COR-L47 (cell line): ENCODE data around the gene ANK3.

Source experiments
- DNase-seq: peaks from one replicate; lab custom pipeline; 2025; lab: John Stamatoyannopoulos, UW

ANK3 gene

DNA sequence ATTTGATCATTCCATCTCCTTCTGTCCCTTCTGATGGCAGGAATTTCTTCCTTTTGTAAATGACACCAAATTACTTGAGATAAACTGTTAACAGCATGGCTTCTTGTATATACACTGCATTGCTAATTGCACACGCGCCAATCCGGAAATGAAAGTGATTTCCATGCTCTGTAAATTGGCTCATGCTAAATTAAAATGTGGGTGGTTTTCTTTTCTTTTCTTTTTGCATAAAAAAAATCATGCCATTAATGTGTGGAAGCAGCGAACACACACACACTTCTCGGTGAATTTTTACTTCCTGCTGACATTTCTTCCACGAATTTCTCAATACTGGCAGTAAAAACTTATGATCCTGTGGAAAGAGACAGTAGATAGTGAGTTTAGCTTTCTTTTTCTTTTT is 360.2 kb downstream of the ANK3 start:
- no peak for DNase-seq

DNA sequence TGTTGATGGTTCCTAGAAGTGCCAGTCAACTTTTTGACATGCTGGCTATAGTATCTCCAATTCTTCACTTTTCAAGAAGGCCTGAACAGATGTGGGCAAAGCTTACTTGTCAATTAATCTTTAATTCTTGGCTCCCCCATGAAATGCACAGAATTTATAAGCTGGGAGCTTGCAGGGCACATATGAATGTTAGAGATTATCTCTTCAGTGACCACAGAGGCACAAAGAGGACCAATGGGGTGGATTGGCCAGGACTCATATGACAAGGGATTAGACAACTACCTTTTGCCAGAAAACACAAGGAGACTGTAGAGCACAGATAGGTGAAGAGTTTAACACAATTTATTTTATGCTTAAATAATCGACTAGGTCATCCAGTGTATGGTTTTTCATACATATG is 361.6 kb downstream of the ANK3 start:
- DNase-seq: no peak

DNA sequence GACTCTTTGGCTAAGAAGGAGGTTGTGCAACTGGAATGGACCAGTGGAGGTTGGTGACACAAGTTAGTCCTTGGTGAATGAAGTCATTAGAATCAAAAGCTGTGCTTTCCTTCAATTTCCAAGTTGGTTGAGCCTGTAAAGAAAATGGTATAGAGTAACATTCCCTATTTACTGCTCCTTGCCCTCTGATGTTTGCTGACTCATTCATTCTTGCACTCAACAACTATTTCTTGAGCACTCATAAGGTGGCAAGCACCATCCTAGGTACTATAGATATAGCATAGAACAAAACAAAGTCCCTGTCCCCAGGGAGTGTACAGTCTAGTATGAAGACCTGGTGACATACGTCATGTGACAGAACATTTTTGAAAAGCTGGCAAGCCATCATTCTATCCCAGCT is 364.4 kb downstream of the ANK3 start:
- DNase-seq: no peak

DNA sequence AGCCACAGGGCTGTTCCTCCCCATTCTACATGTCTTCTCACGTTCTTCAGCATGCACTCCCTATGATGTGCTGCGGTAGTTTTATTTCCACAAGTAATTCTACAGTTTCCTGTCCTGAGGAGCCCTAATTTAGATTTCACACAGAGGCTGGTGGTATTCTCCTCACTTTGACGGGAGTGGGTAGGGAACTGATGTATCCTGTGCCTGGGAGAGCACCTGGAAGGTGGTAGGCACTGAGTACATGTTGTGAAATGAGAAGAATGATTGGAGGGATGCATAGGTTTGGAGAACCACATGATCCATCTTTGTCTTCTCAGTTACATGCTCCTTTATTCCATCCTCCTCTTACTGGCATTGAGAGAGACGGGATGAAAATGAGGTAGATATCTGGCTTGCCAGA is 365.2 kb downstream of the ANK3 start:
- no peak for DNase-seq

DNA sequence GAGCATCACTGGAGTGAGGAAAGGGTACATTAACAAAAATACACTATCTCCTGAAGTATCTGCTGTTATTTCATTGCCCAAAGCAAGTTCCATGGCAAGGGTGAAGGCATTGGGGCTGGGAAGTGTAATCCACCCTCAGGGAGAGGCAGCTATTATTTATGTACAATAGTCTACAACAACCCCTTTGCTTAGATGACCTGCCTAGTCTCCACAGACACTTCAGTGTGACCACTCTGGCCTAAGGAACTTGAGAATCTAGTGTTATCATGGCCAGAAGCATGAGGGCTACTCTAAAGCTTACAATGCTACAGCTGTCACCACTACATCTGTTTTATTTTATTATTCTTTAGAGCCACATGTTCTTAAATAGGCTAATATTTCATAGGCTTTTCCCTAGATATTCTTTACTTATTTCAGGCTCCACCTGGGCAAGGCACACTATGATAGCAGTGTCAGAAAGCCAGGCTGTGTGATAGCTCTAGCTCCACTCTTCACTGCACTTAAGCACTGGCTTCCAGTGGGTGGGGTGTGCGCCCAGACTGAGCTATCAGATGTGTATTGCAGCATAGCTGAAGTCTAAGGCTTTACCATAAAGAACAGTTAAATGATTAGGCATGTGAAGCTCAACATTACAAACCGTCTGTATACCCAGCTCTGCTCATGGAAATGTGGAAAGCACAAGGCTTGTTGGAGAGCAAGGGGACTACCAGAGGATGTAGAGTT is 366.4 kb downstream of the ANK3 start:
- no peak for DNase-seq

DNA sequence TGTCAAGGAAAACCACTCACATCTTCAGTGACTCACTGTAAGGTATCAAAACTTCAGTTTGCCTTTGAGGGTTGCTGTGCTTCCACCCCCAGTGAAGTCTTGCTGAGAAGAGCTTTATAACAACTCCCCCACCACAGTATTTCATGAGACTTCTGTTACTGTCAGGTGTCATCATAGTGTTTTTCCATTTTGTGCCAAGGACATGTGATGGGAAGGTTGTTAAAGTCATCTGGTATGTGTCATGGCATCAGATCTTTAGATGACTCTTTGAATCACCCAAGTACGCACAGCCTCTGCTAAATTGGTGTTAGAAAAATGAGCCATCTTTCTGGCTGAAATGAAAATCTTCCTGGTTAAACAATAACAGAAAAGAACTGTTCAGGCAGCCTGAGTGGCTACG is 368.3 kb downstream of the ANK3 start:
- no peak for DNase-seq

DNA sequence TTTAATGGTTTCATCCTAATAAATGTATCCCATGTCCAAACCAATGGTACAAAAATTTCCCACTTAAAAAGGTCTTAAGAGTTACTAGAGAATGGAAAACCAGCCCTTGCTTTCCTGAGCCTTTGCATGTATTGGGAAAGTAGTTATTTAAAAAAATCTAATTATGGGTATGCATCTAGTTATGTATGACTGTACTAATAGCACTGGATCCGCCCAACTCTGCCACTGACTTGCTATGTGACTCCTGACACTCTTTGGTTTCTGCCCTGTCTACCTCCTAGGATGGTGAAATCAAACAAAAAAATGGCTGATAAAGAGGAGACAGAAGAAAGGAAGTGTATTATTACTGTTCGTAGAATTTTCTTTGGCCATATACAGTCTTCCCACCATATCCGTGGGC is 372.9 kb downstream of the ANK3 start:
- no peak for DNase-seq

DNA sequence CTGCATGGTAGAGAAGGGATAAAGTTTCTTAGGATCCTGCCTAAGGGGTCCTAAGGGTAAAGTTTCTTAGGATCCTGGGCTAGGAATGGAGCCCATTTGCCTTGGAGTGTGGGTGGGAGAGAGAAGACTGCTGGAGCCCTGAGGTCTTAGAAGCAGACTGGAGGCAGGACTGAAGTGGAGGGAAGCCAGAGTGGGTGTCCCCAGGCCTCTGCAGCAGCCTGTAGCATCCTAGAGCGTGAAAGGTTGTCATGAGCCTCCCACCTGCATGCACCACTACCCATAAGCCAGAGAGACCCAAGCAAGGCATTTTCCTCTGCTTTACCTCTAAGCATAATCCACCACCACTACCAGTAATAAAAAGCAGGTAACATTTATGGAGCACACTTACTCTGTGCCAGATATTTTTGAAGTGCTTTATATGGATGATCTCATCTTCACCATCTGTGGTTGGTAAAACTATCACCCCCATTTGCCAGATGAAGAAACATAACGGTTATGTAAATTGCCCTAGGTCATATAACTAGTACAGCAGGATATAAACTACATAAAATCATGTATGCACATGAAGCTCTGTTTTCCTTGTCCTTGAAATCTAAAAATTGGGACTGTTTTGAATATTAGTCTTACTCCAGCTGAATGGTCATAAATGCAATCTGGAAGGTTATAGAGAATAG is 379.8 kb downstream of the ANK3 start:
- DNase-seq: no peak

DNA sequence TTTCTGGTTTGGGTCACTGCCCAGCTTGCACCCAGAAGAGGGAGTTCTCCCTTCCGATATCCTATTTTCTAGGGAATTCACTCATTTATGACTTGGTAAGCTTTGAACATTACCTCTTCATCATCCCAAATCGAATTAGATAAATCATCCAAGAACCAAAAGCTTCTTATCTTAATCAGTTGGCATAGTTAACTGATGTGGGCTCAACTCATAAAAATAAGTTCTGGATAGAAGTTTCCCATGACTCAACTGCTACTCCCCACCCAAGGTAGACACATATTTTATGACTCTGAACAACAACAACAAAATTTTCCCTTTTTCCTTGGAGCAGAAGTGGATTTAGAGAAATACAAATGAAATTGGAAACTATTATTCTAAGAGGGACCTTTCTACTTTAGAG is 380.4 kb downstream of the ANK3 start:
- DNase-seq: no peak

DNA sequence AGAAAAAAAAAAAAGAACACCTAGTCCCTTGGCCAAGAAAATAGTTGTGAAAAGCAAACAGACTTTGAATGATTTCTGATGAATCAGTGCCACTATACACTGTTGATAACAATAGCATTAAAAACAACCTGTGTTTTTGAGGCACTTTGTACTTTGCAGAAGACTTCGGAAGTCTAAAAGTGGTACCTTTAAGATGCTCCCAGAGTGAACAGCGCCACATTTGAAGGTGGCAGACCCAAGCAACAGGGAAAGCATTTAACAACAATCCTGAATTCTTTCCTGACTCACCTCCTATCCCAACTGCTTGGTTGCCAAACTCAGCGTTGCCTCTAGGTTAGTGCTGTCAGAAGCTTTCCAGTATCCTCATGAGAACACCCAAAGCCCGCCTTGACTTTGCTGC is 380.9 kb downstream of the ANK3 start:
- no peak for DNase-seq

DNA sequence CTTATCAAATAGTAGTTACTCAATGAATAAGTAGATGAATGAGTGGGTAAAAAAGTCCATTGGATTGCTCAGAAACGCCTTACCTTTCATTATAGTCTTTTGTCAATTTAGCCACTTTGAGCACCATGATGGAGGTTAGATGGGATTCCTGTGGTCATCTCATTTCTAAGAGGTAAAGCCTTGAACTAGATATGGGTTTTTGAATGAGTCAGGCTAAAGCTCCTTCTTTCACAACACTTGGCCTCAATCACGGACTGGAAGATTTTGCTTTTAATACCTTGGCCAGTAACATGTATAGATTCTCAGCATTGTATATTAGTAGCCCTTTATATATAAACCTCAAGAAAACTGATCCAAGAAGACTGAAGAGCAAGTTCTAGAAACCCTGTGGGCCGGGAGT is 383.6 kb downstream of the ANK3 start:
- no peak for DNase-seq

DNA sequence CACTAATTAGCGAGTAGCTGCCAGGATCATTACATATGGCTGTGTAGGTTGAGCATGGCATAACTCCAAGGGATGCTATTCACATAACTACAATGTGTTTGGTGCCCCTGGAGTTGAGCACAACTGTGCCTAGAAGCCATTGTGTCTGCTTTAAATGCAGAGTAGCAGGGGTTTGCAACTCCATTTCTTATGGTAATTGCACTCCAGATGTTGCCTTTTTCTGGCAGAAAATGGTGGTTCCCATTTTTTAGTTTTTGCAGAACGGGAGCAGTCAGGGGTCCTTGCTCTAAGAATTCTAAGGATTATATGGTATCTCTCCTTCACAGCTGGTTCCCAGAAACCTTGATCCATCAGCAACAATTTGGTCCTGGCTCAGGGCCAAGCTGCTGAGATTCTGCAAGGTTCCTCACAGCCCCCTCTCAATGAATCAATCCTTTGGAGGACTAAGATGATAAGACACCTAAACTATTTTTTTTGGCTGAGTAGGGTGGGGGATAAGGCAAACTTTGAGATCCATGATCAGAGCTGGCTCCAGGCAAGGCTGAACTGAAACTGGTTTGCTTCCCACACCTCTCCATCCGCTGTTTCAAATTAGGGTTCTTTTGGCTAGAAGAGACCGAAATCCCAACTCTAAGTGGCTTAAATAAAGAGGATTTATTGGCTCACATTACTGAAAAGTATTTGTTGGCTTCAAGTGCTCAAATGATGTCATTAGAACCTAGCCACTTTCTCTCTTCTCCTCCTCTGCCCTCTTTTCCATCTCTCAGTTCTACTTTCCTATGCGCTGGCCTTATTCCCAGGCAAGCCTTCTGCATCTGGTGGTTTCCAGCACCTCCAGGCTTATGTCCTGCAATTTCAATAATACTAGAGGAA is 385.8 kb downstream of the ANK3 start:
- peak; percentile 16 for DNase-seq

DNA sequence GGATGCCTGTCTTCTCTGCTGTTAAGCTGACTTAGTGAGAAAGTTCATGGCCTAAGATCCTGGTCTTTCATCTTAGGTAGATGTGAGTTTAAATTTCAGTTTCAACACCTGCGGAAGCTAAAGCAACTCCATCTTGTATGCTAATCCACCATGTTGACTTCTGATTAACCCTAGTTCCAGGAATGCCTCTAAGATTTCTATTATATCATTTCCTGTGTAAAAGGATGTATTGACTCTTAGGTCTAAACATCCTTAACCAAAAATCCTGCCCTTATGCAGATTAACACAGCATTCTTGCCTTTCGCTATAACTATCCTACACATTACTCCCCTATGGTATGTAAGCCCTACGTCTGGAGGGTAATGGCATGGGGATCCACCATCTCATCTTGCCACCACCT is 388.9 kb downstream of the ANK3 start:
- DNase-seq: no peak

DNA sequence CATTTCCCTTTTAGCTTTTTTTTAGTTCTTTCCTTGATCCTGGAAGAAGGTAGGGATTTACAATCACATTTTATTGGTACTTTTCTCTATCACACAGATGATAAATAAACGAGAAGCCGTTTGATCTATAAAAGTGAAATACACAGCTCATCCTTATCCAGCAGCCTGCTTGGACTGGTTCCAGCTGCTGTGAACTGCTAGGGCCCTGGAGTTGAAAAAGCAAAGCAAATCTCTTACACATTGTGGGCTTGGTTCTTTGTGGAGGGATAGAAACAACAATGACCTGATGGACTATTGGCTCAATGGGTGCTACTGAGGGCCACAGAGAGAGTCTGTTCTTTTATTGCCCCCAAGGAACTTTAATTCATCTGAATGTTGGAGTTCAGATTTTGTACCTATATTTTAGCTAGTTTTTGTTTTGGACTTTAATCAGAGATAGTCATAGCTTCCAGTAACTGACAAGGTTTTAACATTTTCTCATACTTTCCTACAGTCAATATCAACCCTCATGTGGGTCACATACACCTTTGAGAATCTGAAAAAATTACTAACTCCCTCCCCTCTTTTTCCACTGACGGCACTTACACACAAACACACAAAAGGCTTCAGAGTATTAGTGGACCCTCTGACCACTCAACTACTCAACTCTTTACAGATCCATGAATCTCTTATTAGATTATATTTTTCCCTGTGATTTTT is 391.7 kb downstream of the ANK3 start:
- DNase-seq: no peak

DNA sequence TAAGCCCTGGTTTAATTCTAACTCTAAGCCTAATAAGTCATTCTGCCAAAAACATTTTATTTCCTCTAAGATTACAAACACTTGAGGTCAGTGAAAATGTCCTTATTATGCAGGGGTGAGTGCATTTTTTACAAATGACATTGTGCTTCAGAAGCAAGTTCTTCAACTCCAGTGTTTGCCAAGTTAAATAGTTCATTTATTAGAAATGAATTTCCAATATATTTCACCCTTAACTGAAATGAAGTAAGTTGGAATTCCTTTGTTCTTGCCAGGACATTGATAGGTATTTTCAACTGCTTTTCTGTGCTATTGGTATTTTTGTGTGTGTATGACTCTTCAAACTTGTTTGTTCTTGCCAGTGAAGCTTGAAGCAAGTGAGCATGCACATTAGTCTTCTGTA is 393.8 kb downstream of the ANK3 start:
- DNase-seq: no peak

DNA sequence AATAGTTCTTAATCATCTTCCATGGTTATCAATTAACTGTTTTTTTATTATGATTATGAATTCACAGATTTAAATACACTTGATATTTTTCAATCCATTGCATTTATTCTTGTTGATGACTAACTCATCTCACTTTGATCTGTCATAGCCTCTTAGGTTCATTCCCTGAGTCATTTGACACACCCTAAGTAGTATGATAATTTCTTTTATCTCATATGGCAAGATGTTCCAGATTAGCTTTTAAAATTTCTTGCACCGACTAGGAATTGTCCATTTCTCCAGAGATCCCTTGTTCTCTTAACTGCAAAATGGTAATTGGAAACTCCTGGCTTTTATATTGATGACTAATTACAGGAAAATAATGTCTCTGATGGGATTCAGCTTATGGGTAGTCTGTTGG is 395.7 kb downstream of the ANK3 start:
- DNase-seq: no peak

DNA sequence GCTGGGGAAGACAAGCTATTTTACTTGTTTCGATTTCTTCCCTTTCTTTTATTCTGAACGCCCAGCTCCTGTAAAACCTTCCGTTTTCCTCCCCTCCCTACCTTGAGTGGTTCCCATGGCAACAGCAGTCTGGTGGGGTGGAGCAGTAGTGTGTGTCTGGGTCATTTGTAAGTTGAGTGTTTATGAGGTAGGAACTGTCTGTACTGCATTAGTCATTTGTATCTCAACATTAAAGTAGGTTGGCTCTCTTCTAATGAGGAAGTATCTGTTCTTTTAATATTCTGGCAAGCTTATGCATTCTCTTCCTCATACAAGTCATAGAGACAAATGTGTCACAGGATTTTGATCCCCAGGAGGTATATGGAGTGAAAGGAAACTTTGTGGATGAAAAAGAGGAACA is 398.0 kb downstream of the ANK3 start:
- peak; percentile 8 for DNase-seq

DNA sequence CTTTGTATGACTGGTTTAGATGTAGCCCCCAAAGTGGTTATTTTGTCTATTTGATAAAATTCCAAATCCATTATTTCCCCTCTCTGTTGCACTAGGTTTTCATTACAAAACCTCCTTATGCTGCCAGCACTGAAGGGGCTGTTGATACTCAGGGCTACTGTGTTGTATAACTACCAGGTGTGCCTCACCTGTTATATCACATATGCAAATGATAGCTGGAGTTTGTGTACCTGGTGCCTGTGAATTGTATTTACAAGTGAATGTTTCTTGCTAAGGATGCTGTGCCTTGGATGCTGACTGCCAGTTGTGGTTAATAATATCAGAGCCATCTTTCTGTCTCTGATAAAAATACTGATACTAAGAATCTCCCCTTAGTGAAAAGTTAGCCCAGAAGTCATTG is 398.6 kb downstream of the ANK3 start:
- no peak for DNase-seq

DNA sequence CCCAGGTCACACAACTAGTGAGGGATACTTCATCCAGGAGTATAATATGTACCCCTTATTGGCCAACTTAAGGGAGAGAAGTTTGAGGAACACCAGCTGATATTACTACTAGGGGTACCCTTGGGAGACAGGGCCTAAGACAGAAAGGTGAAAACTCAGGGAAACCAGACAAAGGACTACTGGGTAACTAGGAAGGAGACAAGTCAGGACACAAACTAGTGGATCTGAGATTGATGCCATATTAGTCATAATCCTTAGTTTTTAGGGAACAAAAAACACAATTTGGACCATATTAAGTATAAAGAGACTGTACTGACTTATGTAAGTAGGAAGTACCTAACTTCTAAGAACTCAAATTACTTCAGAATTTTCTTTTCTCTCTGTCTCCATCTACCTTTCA is 404.0 kb downstream of the ANK3 start:
- no peak for DNase-seq

DNA sequence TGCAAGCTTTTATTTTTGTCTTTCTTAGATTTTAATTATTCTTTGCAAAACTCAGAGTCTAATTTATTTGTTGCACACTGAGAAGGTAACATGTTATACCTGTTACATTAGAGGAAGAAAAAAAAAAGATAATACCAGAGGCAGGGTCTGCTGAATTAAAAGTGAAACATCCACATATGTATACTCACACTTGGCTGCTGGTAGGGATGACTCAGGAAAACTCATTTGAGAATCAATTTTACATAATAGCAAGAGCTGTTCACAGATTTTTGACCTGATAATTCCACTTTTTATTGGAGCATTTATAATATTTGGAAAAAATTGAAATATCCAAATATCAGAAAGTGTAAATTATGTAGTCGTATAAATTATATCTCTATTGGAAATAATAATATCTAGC is 405.3 kb downstream of the ANK3 start:
- no peak for DNase-seq

DNA sequence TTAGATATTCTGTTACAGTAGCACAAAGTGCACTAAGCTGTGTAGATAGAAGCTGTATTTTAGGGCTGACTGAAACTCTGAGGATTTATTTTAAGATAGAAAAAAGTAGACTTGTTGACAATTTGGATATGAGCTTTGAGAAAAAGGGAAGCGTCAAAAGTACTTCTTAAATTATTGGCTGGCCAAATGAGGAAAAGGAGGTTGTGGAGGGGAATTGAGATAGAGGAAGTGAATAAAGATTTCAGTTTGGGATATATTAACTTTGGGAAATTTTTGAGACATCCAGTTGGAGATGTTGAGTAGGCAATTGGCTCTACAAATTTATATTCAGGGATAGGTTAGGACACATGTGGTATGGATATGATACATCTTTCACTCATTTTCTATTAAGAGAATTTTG is 409.3 kb downstream of the ANK3 start:
- DNase-seq: no peak

DNA sequence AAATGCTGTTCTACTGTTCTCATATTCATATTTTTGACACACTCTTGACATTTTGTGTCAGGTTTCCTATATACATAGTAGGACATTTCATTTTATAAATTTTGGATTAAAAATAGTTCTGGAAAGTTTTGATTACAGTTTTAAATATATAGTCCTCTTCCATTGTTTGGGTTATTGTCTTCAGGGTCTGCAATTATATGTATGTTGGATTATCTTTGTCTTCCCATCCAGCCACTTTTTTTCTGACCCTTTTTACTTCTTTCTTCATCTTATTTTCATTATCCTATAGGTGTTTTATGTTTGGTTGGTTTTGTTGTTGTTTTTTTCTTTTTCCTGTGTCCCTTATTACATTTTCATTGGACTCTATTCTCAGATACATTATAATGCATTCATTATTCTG is 412.2 kb downstream of the ANK3 start:
- no peak for DNase-seq

DNA sequence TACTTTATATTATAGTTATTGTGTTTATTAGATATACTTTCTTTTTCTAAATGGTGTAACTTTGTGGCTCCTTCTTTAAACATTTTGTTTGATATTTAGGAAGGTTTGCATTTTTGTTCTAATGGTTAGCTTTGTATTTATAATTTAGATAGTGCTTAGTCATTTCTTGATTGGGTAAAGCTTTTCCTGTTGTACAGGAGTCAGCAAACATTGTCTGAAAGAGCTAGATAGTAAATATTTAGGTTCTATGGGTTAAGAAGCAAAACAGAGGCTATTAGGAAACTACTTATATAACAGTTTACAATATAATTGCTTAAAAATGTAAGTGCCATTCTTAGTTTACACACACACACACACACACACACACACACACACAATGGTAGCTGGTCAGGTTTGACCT is 412.8 kb downstream of the ANK3 start:
- DNase-seq: no peak
